HG03103 (cell line): Measurements from ENCODE around the gene FUCA2.
"Not testable (repeated sequence)": the region's sequence is repeated elsewhere in the genome, so short reads cannot be mapped to it uniquely, and the experiment has no call there.

Experiments
- ATAC-seq: cut with Tn5 transposase; IDR thresholded peaks from one replicate; pipeline ENCODE4 v1.9.1; 2021; ENCODE audit warnings: low read depth; ENCODE audit not compliant: unreplicated experiment

The FUCA2 gene

GRCh38 chr6:143536866-143537691, 25.6 kb upstream of the FUCA2 start:
- ATAC-seq, result peak; percentile 49

GRCh38 chr6:143536461-143536865, 24.9 kb upstream of the FUCA2 start:
- peak; percentile 51 for ATAC-seq

- ATAC-seq, result no peak
These were observed 23.7 kb upstream of the FUCA2 start for GRCh38 chr6:143535189-143535614.

- no peak for ATAC-seq
These were observed 20.4 kb upstream of the FUCA2 start for GRCh38 chr6:143531720-143532499.

GRCh38 chr6:143529095-143529494, 17.6 kb upstream of the FUCA2 start:
- no peak for ATAC-seq

- peak; percentile 66 for ATAC-seq
These were observed 16.8 kb upstream of the FUCA2 start for GRCh38 chr6:143528164-143528811.

DNA sequence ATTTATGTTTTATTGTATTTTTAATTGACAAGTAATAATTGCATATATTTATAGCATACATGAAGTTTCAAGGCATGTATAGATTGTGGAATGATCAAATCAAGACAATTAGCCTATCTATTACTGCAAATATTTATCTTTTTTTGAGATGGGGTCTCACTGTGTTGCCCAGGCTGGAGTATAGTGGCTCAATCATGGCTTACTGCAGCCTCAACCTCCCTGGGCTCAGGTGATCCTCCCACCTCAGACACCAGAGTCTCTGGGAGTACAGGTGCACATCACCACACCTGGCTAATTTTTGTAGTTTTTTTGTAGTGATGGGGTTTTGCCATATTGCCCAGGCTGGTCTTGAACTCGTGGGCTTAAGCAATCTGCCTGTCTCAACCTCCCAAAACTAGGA, 16.2 kb upstream of the FUCA2 start:
- ATAC-seq, result no peak

DNA sequence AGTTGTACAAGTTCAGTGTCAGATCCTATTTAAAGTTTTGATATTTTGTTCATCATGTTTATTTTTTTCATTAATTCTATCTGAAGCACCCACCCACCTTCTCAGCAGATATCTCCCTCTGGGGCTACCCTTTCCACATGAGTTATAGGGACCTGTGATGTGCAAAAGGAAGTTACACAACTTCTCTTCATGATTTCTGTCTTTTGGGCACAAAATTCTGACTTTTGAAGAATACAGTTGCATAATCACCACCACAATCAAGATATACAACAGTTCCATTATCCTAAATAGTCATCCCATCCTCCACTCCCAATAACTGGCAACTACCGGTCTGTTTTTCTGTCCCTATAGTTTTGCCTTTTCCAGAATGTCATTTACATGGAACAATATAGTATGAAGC, 13.8 kb upstream of the FUCA2 start:
- no peak for ATAC-seq

GRCh38 chr6:143522039-143522600, 10.6 kb upstream of the FUCA2 start:
- no peak for ATAC-seq

DNA sequence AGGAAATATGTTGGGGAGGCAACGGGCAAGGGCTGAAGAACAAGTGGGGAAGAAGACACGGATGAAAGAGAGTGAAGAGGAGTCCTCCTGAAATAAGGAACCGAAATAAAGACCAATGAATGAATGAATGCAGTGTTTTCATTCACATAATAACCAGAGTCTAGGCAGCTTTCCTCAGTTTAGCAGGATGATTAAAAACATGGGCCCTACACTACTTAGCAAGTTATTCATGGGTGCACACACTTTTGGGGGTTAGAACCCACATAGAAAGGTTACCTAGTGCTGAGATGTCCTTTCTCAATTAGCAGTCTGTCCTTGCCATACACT, 5.9 kb upstream of the FUCA2 start:
- ATAC-seq, result no peak

GRCh38 chr6:143516690-143517446, 5.3 kb upstream of the FUCA2 start:
- ATAC-seq, result no peak

DNA sequence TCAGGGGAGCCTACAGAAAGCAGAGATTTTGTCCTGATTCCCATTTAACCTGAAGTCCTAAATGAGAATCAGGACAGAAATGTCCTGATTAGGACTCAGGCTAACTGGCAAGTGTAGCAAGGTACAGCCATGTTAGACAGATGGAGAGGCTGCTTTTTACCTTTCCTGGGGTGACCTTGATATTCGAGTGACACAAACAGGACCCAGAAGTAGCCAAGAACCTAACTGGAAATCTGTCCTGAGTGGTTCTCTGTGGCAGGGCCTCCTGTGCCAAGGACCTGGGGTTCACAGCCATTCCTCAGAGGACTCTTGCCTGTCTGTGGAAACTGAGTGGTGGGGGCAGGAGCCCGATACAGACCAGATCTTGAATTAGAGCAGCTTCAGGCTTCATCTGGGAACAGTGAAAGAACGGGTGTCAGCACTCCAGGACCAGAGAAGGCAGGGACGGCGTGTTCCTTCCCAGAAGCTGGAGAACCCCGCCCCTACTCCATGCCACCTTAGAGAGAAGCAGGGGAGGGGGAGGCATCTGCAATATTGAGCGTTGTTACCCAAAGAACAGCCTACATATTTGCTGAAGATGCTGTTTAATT, 4.3 kb upstream of the FUCA2 start:
- ATAC-seq, result no peak

DNA sequence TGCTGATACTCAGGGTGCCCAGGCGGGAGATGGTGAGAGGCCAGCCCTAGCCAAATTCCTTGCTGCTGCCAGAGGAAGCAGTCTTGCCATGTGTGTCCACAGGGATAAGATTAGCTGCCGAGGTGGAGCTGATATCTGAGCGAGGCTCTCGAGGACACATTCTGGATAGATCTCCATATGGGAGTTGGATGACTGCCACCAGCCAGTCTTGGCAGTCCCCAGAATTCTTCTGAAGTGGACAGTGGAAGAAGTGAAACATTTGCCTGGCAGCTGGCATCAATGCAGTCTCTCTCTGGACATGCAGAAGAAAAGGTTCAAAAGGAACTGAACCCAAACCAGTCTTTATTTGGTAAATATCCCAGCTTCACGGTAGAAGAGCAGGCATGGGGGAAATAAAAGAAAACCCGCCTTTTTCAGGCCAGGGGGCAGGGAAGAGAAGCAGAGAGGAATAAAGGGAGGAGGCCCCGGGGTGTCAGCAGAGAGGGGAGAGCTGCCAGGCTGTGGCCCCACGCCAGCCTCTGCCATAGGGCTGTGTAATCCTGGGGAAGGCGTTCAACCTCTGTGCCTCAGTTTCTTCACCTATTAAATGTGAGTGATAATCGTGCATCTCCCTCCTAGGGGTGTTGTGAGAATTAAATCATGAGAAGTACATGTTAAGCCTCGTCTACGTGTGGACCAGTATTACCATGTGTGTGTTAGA, 3.7 kb upstream of the FUCA2 start:
- ATAC-seq, result no peak

- no peak for ATAC-seq
These were observed 1.9 kb upstream of the FUCA2 start for GRCh38 chr6:143513410-143513809.

GRCh38 chr6:143510326-143510725, 1.2 kb downstream of the FUCA2 start:
- not testable (repeated sequence) for ATAC-seq

DNA sequence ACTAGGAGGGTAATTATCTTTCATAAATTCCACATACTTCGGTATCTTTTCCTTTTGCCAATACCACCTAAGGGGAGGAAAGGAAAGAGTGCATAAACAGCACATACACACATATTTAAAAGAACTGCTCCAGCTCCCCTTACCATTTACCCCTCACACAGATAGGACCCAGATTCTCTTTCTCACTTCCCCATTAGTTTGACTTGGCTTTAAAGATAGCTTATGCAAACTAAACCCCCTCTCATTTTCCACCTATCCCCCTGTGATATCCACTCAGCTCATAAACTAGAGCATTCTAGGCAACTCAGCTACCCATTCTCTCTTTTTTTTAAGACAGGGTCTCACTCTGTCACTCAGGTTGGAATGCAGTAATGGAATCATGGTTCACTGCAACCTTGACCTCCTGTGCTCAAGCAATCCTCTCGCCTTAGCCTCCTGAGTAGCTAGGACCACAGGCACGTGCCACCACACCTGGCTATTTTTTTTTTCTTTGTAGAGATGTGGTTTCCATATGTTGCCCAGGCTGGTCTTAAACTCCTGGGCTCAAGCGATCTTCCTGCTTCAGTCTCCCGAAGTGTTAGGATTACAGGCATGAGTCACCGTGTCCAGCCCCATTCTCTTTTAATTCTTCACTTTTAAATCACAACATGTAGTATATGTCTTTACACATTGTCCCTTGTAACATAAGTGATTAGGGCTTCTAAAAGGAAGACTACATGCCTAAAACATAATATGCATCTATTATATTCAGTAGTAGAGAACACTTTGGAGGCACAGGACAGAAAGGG, 4.0 kb downstream of the FUCA2 start:
- ATAC-seq, result peak; percentile 41

DNA sequence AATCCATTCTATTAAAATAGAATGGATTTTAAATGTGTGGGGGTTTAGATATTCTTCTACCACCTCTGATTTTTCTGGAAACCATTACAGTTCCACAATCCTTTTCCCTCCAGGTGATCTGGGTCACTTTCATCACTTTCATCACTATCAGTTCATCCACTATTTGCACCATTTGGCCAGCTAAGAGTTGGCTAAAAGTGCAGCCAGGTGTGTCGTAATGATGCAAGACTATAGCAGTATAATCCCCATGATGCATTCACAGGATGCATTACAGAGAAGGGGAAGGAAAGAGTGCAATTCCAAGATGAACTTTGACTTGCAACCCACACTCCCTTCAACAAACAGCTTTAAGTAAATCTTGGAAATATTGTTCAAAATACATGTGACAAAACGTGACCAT, 4.9 kb downstream of the FUCA2 start:
- no peak for ATAC-seq

GRCh38 chr6:143506199-143506598, 5.3 kb downstream of the FUCA2 start:
- no peak for ATAC-seq

- ATAC-seq, result no peak
These were observed 6.0 kb downstream of the FUCA2 start for GRCh38 chr6:143505537-143505936.
